ENCODE results near the gene TMPRSS11E. TPM values are rescaled to one million over a fixed set of nuclear protein-coding genes. Genes with fewer than 3 reads are reported as not detected.
"Not testable (repeated sequence)": the region's sequence is repeated elsewhere in the genome, so short reads cannot be mapped to it uniquely, and the experiment has no call there.

The TMPRSS11E gene
- total and polyA plus RNA-seq, 11 donors: not detected

DNA sequence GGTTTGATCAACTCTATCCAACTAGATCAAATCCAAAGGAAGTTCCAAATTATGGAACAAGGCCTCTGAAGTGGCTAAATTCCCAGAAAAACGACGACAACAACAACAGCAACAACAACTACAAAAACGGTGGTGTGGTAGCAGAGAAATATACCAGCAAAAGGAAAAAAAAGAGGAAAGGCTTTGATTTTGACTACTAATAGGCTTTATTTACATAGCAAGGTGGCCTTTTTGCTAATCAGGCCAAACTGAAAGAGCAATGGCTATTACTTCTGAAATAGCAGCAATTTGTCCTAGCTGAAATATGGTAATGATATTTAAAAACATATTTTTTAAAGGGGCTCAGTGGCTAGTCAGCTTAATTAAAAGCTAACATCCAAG, 40.8 kb upstream of the TMPRSS11E start:
- WGBS, 4 donors: 20 to 31% (median 23%) methylated on average over 3 of the region's 3 CpGs
- Histone ChIP-seq H3K9me3 (no peaks in the 10 kb centered on the region), H3K4me3 (no peak overlapping the region), H3K27ac (no peak overlapping the region), H3K4me1 (no peaks in the 10 kb centered on the region), H3K27me3 (peaks cover 0 to 16% (median 0%) of the 10 kb centered on the region in 9 donors), H3K36me3 (no peaks in the 10 kb centered on the region)
- intact Hi-C loops (cut with DNase I): no loop called here
- TF ChIP-seq POLR2A (IDR thresholded peaks at IDR 0.05): no peak
- TF ChIP-seq CTCF (IDR thresholded peaks at IDR 0.05): no peak
- ATAC-seq (no peak), DNase-seq (no peak)

DNA sequence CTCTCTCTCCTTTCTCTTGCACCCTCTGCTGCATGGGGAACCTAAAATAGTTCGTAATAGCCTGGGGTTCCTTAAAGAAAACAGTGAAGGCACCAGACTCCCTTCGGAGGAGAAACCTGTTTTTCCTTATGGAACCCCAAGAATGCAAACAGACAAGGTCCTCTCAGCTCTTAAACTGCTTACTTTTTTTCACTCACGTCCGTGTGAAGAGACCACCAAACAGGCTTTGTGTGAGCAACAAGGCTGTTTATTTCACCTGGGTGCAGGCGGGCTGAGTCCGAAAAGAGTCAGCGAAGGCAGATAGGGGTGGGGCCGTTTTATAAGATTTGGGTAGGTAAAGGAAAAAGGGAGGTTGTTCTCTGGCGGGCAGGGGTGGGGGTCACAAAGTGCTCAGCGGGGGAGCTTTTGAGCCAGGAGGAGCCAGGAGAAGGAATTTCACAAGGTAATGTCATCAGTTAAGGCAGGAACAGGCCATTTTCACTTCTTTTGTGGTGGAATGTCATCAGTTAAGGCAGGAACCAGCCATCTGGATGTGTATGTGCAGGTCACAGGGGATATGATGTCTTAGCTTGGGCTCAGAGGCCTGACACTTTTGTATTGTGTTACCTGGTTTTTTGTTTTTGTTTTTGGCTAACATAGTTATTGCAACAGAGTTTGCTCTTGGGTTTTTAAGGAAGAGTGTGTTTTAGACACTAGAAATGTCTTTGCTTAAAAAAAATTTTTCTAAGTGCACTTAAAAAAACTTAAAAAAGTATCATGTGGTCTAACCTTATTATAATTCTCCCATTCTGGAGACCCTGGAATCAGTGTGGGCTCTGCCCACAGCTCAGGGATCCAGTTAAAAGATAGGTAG, 40.0 kb upstream of the TMPRSS11E start:
- DNase-seq; H3K9me3 ChIP-seq; H3K36me3 ChIP-seq; H3K4me3 ChIP-seq; intact Hi-C loops (cut with DNase I); H3K4me1 ChIP-seq; ATAC-seq; H3K27ac ChIP-seq: not testable (repeated sequence)
- peaks cover 0 to 16% (median 0%) of the 10 kb centered on the region in 9 donors for H3K27me3 ChIP-seq
- WGBS, 4 donors: 29 to 40% (median 36%) methylated on average over 10 of the region's 10 CpGs

GRCh38 chr4:68407868-68408190, 39.4 kb upstream of the TMPRSS11E start:
- no peaks in the 10 kb centered on the region for H3K36me3 ChIP-seq
- 41 to 51% (median 43%) methylated on average over 3 of the region's 3 CpGs for WGBS, 4 donors
- TF ChIP-seq POLR2A (IDR thresholded peaks at IDR 0.05): no peak
- no peak for TF ChIP-seq CTCF (IDR thresholded peaks at IDR 0.05)
- no peak overlapping the region for H3K27ac ChIP-seq
- no peak overlapping the region for H3K4me3 ChIP-seq
- no peak for DNase-seq
- intact Hi-C loops (cut with DNase I): no loop called here
- peaks cover 0 to 16% (median 0%) of the 10 kb centered on the region in 9 donors for H3K27me3 ChIP-seq
- H3K9me3 ChIP-seq: no peaks in the 10 kb centered on the region
- ATAC-seq: no peak
- no peaks in the 10 kb centered on the region for H3K4me1 ChIP-seq

DNA sequence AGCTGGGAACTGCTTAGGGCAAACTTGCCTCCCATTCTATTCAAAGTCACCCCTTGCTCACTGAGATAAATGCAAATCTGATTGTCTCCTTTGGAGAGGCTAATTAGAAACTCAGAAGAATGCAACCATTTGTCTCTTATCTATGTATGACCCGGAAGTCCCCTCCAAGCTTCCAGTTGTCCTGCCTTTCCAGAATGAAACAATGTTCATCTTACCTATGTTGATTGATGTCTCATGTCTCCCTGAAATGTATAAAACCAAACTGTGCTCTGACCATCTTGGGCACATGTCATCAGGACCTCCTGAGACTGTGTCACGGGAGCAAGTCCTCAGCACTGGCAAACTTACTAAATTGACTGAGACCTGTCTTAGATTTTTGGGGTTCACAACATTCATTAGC, 37.1 kb upstream of the TMPRSS11E start:
- H3K4me1 ChIP-seq: no peaks in the 10 kb centered on the region
- TF ChIP-seq POLR2A (IDR thresholded peaks at IDR 0.05): no peak
- no peak for TF ChIP-seq CTCF (IDR thresholded peaks at IDR 0.05)
- H3K9me3 ChIP-seq: no peaks in the 10 kb centered on the region
- peaks cover 0 to 16% (median 0%) of the 10 kb centered on the region in 9 donors for H3K27me3 ChIP-seq
- ATAC-seq (no peak), DNase-seq (no peak)
- no peak overlapping the region for H3K4me3 ChIP-seq
- no peaks in the 10 kb centered on the region for H3K36me3 ChIP-seq
- intact Hi-C loops (cut with DNase I): no loop called here
- 34 to 50% (median 40%) methylated on average over 2 of the region's 2 CpGs for WGBS, 4 donors
- H3K27ac ChIP-seq: no peak overlapping the region

DNA sequence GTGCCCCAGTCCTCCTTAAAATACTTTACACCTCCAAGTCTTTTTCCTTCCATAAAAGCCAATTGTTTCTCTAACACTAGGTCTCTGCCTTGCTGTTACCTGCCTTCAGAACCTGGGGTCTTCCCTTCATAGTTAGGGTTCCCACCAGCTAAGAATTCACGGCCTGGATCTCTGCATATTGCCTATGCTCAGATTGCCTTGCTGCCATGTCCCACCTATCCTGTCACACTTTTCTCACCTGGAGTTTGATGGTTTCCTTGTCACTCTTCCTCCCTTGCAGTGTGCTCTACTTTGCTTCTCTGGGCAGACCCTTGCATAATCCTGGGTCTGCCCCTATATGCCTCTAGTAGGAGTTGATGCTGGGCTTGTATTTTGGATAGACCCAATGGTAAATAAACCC, 36.6 kb upstream of the TMPRSS11E start:
- WGBS, 4 donors: 83 to 89% (median 86%) methylated on average over 1 of the region's 1 CpG
- H3K4me3 ChIP-seq: no peak overlapping the region
- ATAC-seq (no peak), DNase-seq (no peak)
- intact Hi-C loops (cut with DNase I): no loop called here
- H3K27me3 ChIP-seq: peaks cover 0 to 15% (median 0%) of the 10 kb centered on the region in 9 donors
- H3K27ac ChIP-seq: no peak overlapping the region
- no peaks in the 10 kb centered on the region for H3K9me3 ChIP-seq
- TF ChIP-seq CTCF (IDR thresholded peaks at IDR 0.05) (no peak), POLR2A (IDR thresholded peaks at IDR 0.05) (no peak)
- no peaks in the 10 kb centered on the region for H3K4me1 ChIP-seq
- H3K36me3 ChIP-seq: no peaks in the 10 kb centered on the region

- WGBS, 4 donors: 89 to 92% (median 91%) methylated on average over 2 of the region's 2 CpGs
- H3K9me3 ChIP-seq; intact Hi-C loops (cut with DNase I): not testable (repeated sequence)
These were observed 35.2 kb upstream of the TMPRSS11E start for GRCh38 chr4:68412031-68412430.

More at GRCh38 chr4:68412031-68412430, 35.2 kb upstream of the TMPRSS11E start:
- H3K27ac ChIP-seq, DNase-seq, ATAC-seq, H3K36me3 ChIP-seq, H3K4me1 ChIP-seq, H3K4me3 ChIP-seq: not testable (repeated sequence)
- H3K27me3 ChIP-seq: peaks cover 0 to 12% (median 0%) of the 10 kb centered on the region in 9 donors

Data from heart left ventricle (tissue), 16 donors.